Measurements from ENCODE around the gene AOC2. TPM values are rescaled to one million over a fixed set of nuclear protein-coding genes. Genes with fewer than 3 reads are reported as not detected.
A peak's percentile ranks its signal among the peaks of the same experiment; 100 is the strongest.
"Not testable (repeated sequence)": the region's sequence is repeated elsewhere in the genome, so short reads cannot be mapped to it uniquely, and the experiment has no call there.

Gene AOC2
- total RNA-seq, 4 donors from 2014 or later: 0.93 to 1.7 (median 1.3) TPM

- Histone ChIP-seq H3K4me1 (peaks cover 0 to 6% of the 10 kb centered on the region in 2 donors), H3K36me3 (no peaks in the 10 kb centered on the region)
- intact Hi-C loops (cut with DNase I): no loop called here
These were observed 28.0 kb downstream of the AOC2 start for GRCh38 chr17:42872251-42872965.

GRCh38 chr17:42873315-42873714, 28.9 kb downstream of the AOC2 start:
- no peak for TF ChIP-seq CTCF (IDR thresholded peaks at IDR 0.05)
- TF ChIP-seq POLR2A (IDR thresholded peaks at IDR 0.05): no peak
- Histone ChIP-seq H3K4me1 (peaks cover 0 to 10% of the 10 kb centered on the region in 2 donors), H3K27ac (no peak overlapping the region), H3K9me3 (no peaks in the 10 kb centered on the region), H3K27me3 (no peaks in the 10 kb centered on the region), H3K4me3 (replicated peaks in 1 of 3) (no peak overlapping the region), H3K36me3 (no peaks in the 10 kb centered on the region)
- DNase-seq: peak in 1 of 2 donors; percentile 22
- intact Hi-C loops (cut with DNase I): no loop called here
- WGBS, 2 donors: 60 to 62% methylated on average over 6 of the region's 6 CpGs

More at GRCh38 chr17:42872251-42872965, 28.0 kb downstream of the AOC2 start:
- no peak for DNase-seq
- H3K4me3 ChIP-seq (replicated peaks in 1 of 3): no peak overlapping the region
- TF ChIP-seq POLR2A (IDR thresholded peaks at IDR 0.05): no peak
- TF ChIP-seq CTCF (IDR thresholded peaks at IDR 0.05): no peak
- 91 to 96% methylated on average over 11 to 13 of the region's 13 CpGs for WGBS, 2 donors
- H3K9me3 ChIP-seq: no peaks in the 10 kb centered on the region
- no peak overlapping the region for H3K27ac ChIP-seq
- no peaks in the 10 kb centered on the region for H3K27me3 ChIP-seq

GRCh38 chr17:42873932-42874695, 29.7 kb downstream of the AOC2 start:
- H3K27ac ChIP-seq; H3K36me3 ChIP-seq; DNase-seq; intact Hi-C loops (cut with DNase I); H3K9me3 ChIP-seq; H3K4me3 ChIP-seq (replicated peaks in 1 of 3); H3K27me3 ChIP-seq: not testable (repeated sequence)
- H3K4me1 ChIP-seq: peaks cover 0 to 16% of the 10 kb centered on the region in 2 donors
- 74 to 80% methylated on average over 6 to 9 of the region's 12 CpGs for WGBS, 2 donors

GRCh38 chr17:42877037-42877436, 32.7 kb downstream of the AOC2 start:
- TF ChIP-seq POLR2A (IDR thresholded peaks at IDR 0.05): no peak
- no peak for TF ChIP-seq CTCF (IDR thresholded peaks at IDR 0.05)
- Histone ChIP-seq H3K4me1 (peaks cover 0 to 18% of the 10 kb centered on the region in 2 donors), H3K4me3 (replicated peaks in 1 of 3) (no peak overlapping the region), H3K9me3 (no peaks in the 10 kb centered on the region), H3K27ac (no peak overlapping the region), H3K36me3 (no peaks in the 10 kb centered on the region), H3K27me3 (no peaks in the 10 kb centered on the region)
- no peak for DNase-seq
- intact Hi-C loops (cut with DNase I): no loop called here
- WGBS, 2 donors: 97 to 98% methylated on average over 10 of the region's 10 CpGs

GRCh38 chr17:42878123-42878880, 33.9 kb downstream of the AOC2 start:
- WGBS, 2 donors: 32 to 38% methylated on average over 12 to 13 of the region's 13 CpGs
- H3K4me1 ChIP-seq: peaks cover 0 to 30% of the 10 kb centered on the region in 2 donors
- H3K4me3 ChIP-seq (replicated peaks in 1 of 3): no peak overlapping the region
- intact Hi-C loops (cut with DNase I): no loop called here
- H3K36me3 ChIP-seq: no peaks in the 10 kb centered on the region
- no peak overlapping the region for H3K27ac ChIP-seq
- TF ChIP-seq POLR2A (IDR thresholded peaks at IDR 0.05) (no peak), CTCF (IDR thresholded peaks at IDR 0.05) (no peak)
- DNase-seq: peak; percentile 49 to 61
- no peaks in the 10 kb centered on the region for H3K9me3 ChIP-seq
- H3K27me3 ChIP-seq: no peaks in the 10 kb centered on the region

Measured in thyroid gland (tissue), 4 donors.